H9 (cell line): ENCODE results near the gene FHIT. TPM values are rescaled to one million over a fixed set of nuclear protein-coding genes. Genes with fewer than 3 reads are reported as not detected.
A peak's percentile ranks its signal among the peaks of the same experiment; 100 is the strongest.

Source experiments
- DNase-seq: peaks from one replicate; pipeline ENCODE4 v3.0.0-alpha.2; 2017
- H2AFZ ChIP-seq: one replicate; pipeline ENCODE4 v1.6.1; 2013; ENCODE audit warnings: mild to moderate bottlenecking, low read length, control low read depth, moderate library complexity
- H2AK5ac ChIP-seq: 2 replicates; pipeline ENCODE4 v1.6.1; 2013; ENCODE audit warnings: low read length, control low read depth, mixed read lengths; ENCODE audit not compliant: insufficient read length
- H2BK120ac ChIP-seq: one replicate; pipeline ENCODE4 v1.6.1; 2013; ENCODE audit warnings: low read depth, mild to moderate bottlenecking, low read length, control low read depth, inconsistent platforms; ENCODE audit not compliant: poor library complexity, severe bottlenecking
- H2BK12ac ChIP-seq: 2 replicates; pipeline ENCODE4 v1.6.1; 2013; ENCODE audit warnings: low read length, control low read depth, mixed read lengths, low read depth; ENCODE audit not compliant: insufficient read length
- H2BK15ac ChIP-seq: 2 replicates; pipeline ENCODE4 v1.6.1; 2013; ENCODE audit warnings: low read depth, low read length, control low read depth
- H2BK20ac ChIP-seq: one replicate; pipeline ENCODE4 v1.6.1; 2013; ENCODE audit warnings: low read depth, mild to moderate bottlenecking, low read length, control low read depth, inconsistent platforms; ENCODE audit not compliant: poor library complexity, severe bottlenecking
- H2BK5ac ChIP-seq: 2 replicates; pipeline ENCODE4 v1.6.1; 2013; ENCODE audit warnings: low read length, control low read depth, mixed read lengths; ENCODE audit not compliant: insufficient read length
- H3K14ac ChIP-seq: 2 replicates; pipeline ENCODE4 v1.6.1; 2013; ENCODE audit warnings: low read length, control low read depth; ENCODE audit not compliant: insufficient read depth
- H3K18ac ChIP-seq: 2 replicates; pipeline ENCODE4 v1.6.1; 2013; ENCODE audit warnings: low read depth, mild to moderate bottlenecking, mixed read lengths, low read length, control low read depth; ENCODE audit not compliant: insufficient read length
- H3K23ac ChIP-seq: 2 replicates; pipeline ENCODE4 v1.6.1; 2013; ENCODE audit warnings: low read length, control low read depth, mixed read lengths, low read depth; ENCODE audit not compliant: insufficient read length
- H3K23me2 ChIP-seq: 2 replicates; pipeline ENCODE4 v1.6.1; 2013; ENCODE audit warnings: low read depth, mild to moderate bottlenecking, mixed read lengths, low read length, control low read depth; ENCODE audit not compliant: insufficient read length, poor library complexity, severe bottlenecking
- H3K27ac ChIP-seq: 2 replicates; pipeline ENCODE4 v1.5.1; 2013; ENCODE audit warnings: low read length, control low read depth, mixed read lengths, low read depth; ENCODE audit not compliant: insufficient read length
- H3K27me3 ChIP-seq: 2 replicates; pipeline ENCODE4 v1.6.1; 2013; ENCODE audit warnings: low read length, control low read depth, inconsistent platforms; ENCODE audit not compliant: insufficient read depth
- H3K4ac ChIP-seq: 2 replicates; pipeline ENCODE4 v1.6.1; 2013; ENCODE audit warnings: low read depth, mild to moderate bottlenecking, control low read depth, inconsistent platforms, low read length, moderate library complexity
- H3K4me1 ChIP-seq: 2 replicates; pipeline ENCODE4 v1.6.1; 2013; ENCODE audit warnings: low read length, control low read depth, inconsistent platforms; ENCODE audit not compliant: insufficient read depth
- H3K4me2 ChIP-seq: 2 replicates; pipeline ENCODE4 v1.6.1; 2013; ENCODE audit warnings: low read length, control low read depth, mixed read lengths; ENCODE audit not compliant: insufficient read length, insufficient read depth
- H3K56ac ChIP-seq: 2 replicates; pipeline ENCODE4 v1.6.1; 2013; ENCODE audit warnings: low read depth, mild to moderate bottlenecking, mixed read lengths, low read length, control low read depth; ENCODE audit not compliant: insufficient read length
- H3K79me1 ChIP-seq: 2 replicates; pipeline ENCODE4 v1.6.1; 2013; ENCODE audit warnings: low read depth, mild to moderate bottlenecking, moderate library complexity, low read length, control low read depth, inconsistent platforms; ENCODE audit not compliant: insufficient read depth, poor library complexity, severe bottlenecking
- H3K79me2 ChIP-seq: 2 replicates; pipeline ENCODE4 v1.6.1; 2013; ENCODE audit warnings: low read length, control low read depth, inconsistent platforms; ENCODE audit not compliant: insufficient read depth
- H3K9ac ChIP-seq: 2 replicates; pipeline ENCODE4 v1.6.1; 2013; ENCODE audit warnings: low read length, control low read depth, mixed read lengths; ENCODE audit not compliant: insufficient read length; ENCODE audit errors: extremely low read depth
- H3K9me3 ChIP-seq: one replicate; pipeline ENCODE4 v1.6.1; 2013; ENCODE audit warnings: low read depth, low read length, inconsistent platforms; ENCODE audit not compliant: control insufficient read depth
- H3T11ph ChIP-seq: one replicate; pipeline ENCODE4 v1.6.1; 2013; ENCODE audit warnings: mild to moderate bottlenecking, low read length, control low read depth, inconsistent platforms
- H4K20me1 ChIP-seq: one replicate; pipeline ENCODE4 v1.6.1; 2013; ENCODE audit not compliant: control insufficient read depth, insufficient read length, insufficient read depth
- H4K5ac ChIP-seq: 2 replicates; pipeline ENCODE4 v1.6.1; 2013; ENCODE audit warnings: low read depth, mild to moderate bottlenecking, mixed read lengths, low read length, control low read depth; ENCODE audit not compliant: insufficient read length
- H4K8ac ChIP-seq: replicated peaks from 2 replicates; pipeline ENCODE4 v1.6.1; 2013; ENCODE audit warnings: low read length, control low read depth, mixed read lengths, low read depth; ENCODE audit not compliant: insufficient read length
- H4K91ac ChIP-seq: 2 replicates; pipeline ENCODE4 v1.6.1; 2013; ENCODE audit warnings: low read depth, mild to moderate bottlenecking, moderate library complexity, mixed read lengths, low read length, control low read depth; ENCODE audit not compliant: insufficient read length
- H3K27ac Mint-ChIP-seq, 3 experiments: 2 replicates in 2 of 3; 3 replicates in 1 of 3; pipeline ENCODE4 v1.8.0; 2020 to 2021; ENCODE audit warnings: mixed read lengths in 3 of 3, mild to moderate bottlenecking in 1 of 3, moderate library complexity in 1 of 3
- H3K27me3 Mint-ChIP-seq: 2 replicates; pipeline ENCODE4 v1.8.0; 2021; ENCODE audit warnings: low read depth, mild to moderate bottlenecking, moderate library complexity, mixed read lengths
- H3K36me3 Mint-ChIP-seq, 3 experiments: 2 replicates in 2 of 3; 3 replicates in 1 of 3; pipeline ENCODE4 v1.8.0; 2020 to 2021; ENCODE audit warnings: low read depth in 3 of 3, mixed read lengths in 3 of 3; ENCODE audit not compliant: insufficient read depth in 1 of 3
- H3K4me1 Mint-ChIP-seq, 2 experiments: 2 replicates each; pipeline ENCODE4 v1.8.0; 2020; ENCODE audit warnings: mixed read lengths in 2 of 2
- H3K4me3 Mint-ChIP-seq, 2 experiments: 2 replicates in 1 of 2; 3 replicates in 1 of 2; pipeline ENCODE4 v1.8.0; 2020 to 2021; ENCODE audit warnings: mild to moderate bottlenecking in 2 of 2, mixed read lengths in 2 of 2, moderate library complexity in 1 of 2
- H3K9me3 Mint-ChIP-seq, 2 experiments: 2 replicates in 1 of 2; 3 replicates in 1 of 2; pipeline ENCODE4 v1.8.0; 2020; ENCODE audit warnings: mild to moderate bottlenecking in 2 of 2, mixed read lengths in 2 of 2, moderate library complexity in 1 of 2
- WGBS: extraction: QIAGEN DNeasy Blood & Tissue Kit; methylation state at CpG from one replicate; pipeline ENCODE4 v1.1.7; 2013; ENCODE audit warnings: missing lambda C conversion rate, low lambda C conversion rate, mixed read lengths; ENCODE audit not compliant: insufficient read length; ENCODE audit errors: extremely low coverage; 5-methylcytosine and 5-hydroxymethylcytosine counted together
- total RNA-seq: library from RNA; stranded (reverse); gene quantifications from 2 replicates; pipeline ENCODE4 v1.2.1, GENCODE V29; 2021
- TF ChIP-seq, protein P1 (sequence below): fragments of 200-600 bp; sonication (generic); conservative IDR thresholded peaks from 3 replicates; pipeline ENCODE4 v1.8.0; 2021; ENCODE audit warnings: antibody characterized with exemption, mild to moderate bottlenecking

The FHIT gene
- total RNA-seq, 1 experiment from 2014 or later, result 3.0 TPM

DNA sequence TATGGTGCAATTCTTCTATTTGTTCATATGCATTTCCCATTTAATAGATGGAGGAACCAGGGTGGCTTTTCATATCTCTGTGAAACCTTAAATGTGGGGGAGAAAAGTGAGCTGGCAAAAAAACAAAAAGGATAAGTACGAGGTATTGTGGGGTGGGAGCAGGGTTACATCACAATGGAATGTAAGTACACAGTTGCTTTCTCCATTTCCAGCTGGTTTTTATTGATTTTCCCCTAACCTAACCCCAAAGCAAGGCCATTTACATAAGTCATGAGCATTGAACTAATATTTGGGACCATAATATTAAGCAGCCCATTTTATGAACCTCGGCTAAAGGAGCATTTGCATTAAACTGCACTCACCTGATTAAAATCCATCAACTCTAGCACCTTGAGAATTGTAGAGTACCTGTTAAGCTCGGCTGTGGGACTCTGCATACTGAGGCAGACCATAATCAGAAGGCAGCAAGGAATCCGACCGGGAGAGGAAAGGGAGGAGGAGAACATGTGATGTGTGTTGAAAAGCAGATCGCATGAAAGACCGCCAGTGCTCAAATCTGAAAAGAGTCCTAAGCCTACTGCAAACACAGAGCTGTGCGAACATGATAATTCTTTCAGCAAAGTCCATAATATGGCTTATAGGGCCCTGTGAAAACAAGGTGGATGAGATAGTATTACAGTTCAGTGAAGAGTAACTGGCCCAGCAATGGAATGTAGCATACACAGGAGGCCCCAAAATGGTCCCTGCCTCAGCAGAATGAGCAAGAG lies 513.4 kb downstream of the FHIT start:
- no peaks in the 10 kb centered on the region for H3K23me2 ChIP-seq
- peak overlapping the region in 2 of 3 experiments; percentile 3 to 56; a peak in 1 of 7 replicates for H3K27ac Mint-ChIP-seq

More for the DNA sequence above, 513.4 kb downstream of the FHIT start:
- Histone ChIP-seq H4K20me1 (no peaks in the 10 kb centered on the region), H2BK120ac (no peak overlapping the region), H2AFZ (no peak overlapping the region), H2AK5ac (no peak overlapping the region), H3K9me3 (no peaks in the 10 kb centered on the region), H2BK12ac (no peak overlapping the region), H3K4me2 (no peak overlapping the region), H3K4me1 (no peaks in the 10 kb centered on the region; the same call in 1 of the 2 replicates), H3K79me2 (no peaks in the 10 kb centered on the region), H2BK20ac (no peak overlapping the region), H3K27ac (no peak overlapping the region), H2BK5ac (no peak overlapping the region), H4K5ac (no peak overlapping the region), H2BK15ac (no peak overlapping the region), H3K9ac (no peak overlapping the region), H3K18ac (no peak overlapping the region), H3K79me1 (no peaks in the 10 kb centered on the region), H3K27me3 (peaks cover 2% of the 10 kb centered on the region; the same call in 1 of the 2 replicates), H3T11ph (no peak overlapping the region), H4K91ac (no peak overlapping the region), H4K8ac (no peak overlapping the region), H3K4ac (no peak overlapping the region), H3K23ac (no peak overlapping the region), H3K56ac (no peak overlapping the region), H3K14ac (no peak overlapping the region)
- no peak overlapping the region for H3K4me3 Mint-ChIP-seq
- peaks cover 0 to 13% (median 0%) of the 10 kb centered on the region in 3 experiments; a peak in 5 of 7 replicates for H3K36me3 Mint-ChIP-seq
- peaks cover 3 to 4% of the 10 kb centered on the region in 2 experiments; a peak in 3 of 5 replicates for H3K9me3 Mint-ChIP-seq
- DNase-seq, result no peak
- TF ChIP-seq, protein P1, sequence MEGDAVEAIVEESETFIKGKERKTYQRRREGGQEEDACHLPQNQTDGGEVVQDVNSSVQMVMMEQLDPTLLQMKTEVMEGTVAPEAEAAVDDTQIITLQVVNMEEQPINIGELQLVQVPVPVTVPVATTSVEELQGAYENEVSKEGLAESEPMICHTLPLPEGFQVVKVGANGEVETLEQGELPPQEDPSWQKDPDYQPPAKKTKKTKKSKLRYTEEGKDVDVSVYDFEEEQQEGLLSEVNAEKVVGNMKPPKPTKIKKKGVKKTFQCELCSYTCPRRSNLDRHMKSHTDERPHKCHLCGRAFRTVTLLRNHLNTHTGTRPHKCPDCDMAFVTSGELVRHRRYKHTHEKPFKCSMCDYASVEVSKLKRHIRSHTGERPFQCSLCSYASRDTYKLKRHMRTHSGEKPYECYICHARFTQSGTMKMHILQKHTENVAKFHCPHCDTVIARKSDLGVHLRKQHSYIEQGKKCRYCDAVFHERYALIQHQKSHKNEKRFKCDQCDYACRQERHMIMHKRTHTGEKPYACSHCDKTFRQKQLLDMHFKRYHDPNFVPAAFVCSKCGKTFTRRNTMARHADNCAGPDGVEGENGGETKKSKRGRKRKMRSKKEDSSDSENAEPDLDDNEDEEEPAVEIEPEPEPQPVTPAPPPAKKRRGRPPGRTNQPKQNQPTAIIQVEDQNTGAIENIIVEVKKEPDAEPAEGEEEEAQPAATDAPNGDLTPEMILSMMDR, result no peak
- WGBS, result no CpG with 5 or more reads among the region's 8 CpGs
- peaks cover 36 to 44% of the 10 kb centered on the region in 2 experiments for H3K4me1 Mint-ChIP-seq
- peaks cover 6% of the 10 kb centered on the region for H3K27me3 Mint-ChIP-seq
